ENCODE measurements around the gene SLC2A9. TPM values are rescaled to one million over a fixed set of nuclear protein-coding genes. Genes with fewer than 3 reads are reported as not detected.
"Not testable (repeated sequence)": the region's sequence is repeated elsewhere in the genome, so short reads cannot be mapped to it uniquely, and the experiment has no call there.

Gene SLC2A9
- total RNA-seq, 1 donor from 2014 or later, result 0.54 TPM

GRCh38 chr4:9903317-9903716 lies 118.0 kb downstream of the SLC2A9 start:
- H3K4me2 ChIP-seq (ENCODE audit: low read length), result no peak overlapping the region
- H3K27me3 Mint-ChIP-seq (ENCODE audit: low read depth, unreplicated experiment), result peaks cover 23% of the 10 kb centered on the region
- no peak for TF ChIP-seq CTCF (IDR thresholded peaks at IDR 0.05; ENCODE audit: insufficient read depth, low read depth, low read length)
- no peak for TF ChIP-seq EZH2 (IDR thresholded peaks at IDR 0.05; ENCODE audit: insufficient read depth, low read length)
- H3K4me3 ChIP-seq (ENCODE audit: insufficient read depth, low read depth, low read length), result no peak overlapping the region
- H3K27me3 ChIP-seq (ENCODE audit: insufficient read depth, low read length), result peaks cover 3% of the 10 kb centered on the region
- FAIRE-seq (no peak), DNase-seq (ENCODE audit: low read depth) (no peak)
- H4K20me1 ChIP-seq (ENCODE audit: insufficient read depth, low read length), result no peaks in the 10 kb centered on the region
- no peaks in the 10 kb centered on the region for H3K36me3 Mint-ChIP-seq (ENCODE audit: low read depth, unreplicated experiment)
- H3K9me3 ChIP-seq (ENCODE audit: insufficient read depth, low read depth, low read length), result peaks cover 2% of the 10 kb centered on the region
- H3K4me3 Mint-ChIP-seq (ENCODE audit: unreplicated experiment), result no peak overlapping the region
- H3K4me1 ChIP-seq (ENCODE audit: insufficient read depth, low read length), result no peaks in the 10 kb centered on the region
- no peaks in the 10 kb centered on the region for H3K36me3 ChIP-seq (ENCODE audit: insufficient read depth, low read length)
- peaks cover 7% of the 10 kb centered on the region for H3K4me1 Mint-ChIP-seq (ENCODE audit: low read depth, unreplicated experiment)
- no peak overlapping the region for H3K27ac ChIP-seq (ENCODE audit: low read depth, low read length)
- H3K9me3 Mint-ChIP-seq (ENCODE audit: unreplicated experiment), result no peaks in the 10 kb centered on the region
- no peak overlapping the region for H2AFZ ChIP-seq (ENCODE audit: low read depth, low read length)
- H3K79me2 ChIP-seq (ENCODE audit: insufficient read depth, low read length), result no peaks in the 10 kb centered on the region
- peak overlapping the region; percentile 22 for H3K27ac Mint-ChIP-seq (ENCODE audit: unreplicated experiment)
- H3K9ac ChIP-seq (ENCODE audit: low read length), result no peak overlapping the region

DNA sequence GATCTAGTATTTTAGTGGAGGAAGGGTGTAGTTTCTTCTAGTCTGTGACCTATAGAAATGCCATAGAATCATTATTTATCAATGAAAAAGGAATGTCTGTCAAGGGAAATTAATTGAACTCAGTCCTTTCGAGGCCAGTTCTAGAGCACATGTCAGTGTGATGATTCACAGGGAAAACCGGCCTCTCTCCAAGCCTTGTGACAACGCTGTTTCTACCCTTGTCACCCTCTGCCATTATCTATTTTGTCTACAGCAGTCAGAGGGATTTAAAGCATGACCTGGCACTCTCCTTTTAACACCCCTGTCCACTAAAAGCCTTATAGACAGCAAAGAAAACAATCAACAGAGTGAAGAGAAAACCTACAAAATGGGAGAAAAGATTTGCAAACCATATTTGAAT lies 120.0 kb downstream of the SLC2A9 start:
- Mint-ChIP-seq H3K36me3 (ENCODE audit: low read depth, unreplicated experiment) (no peaks in the 10 kb centered on the region), H3K27ac (ENCODE audit: unreplicated experiment) (peak overlapping the region; percentile 77), H3K4me1 (ENCODE audit: low read depth, unreplicated experiment) (peaks cover 7% of the 10 kb centered on the region), H3K27me3 (ENCODE audit: low read depth, unreplicated experiment) (peaks cover 9% of the 10 kb centered on the region), H3K9me3 (ENCODE audit: unreplicated experiment) (no peaks in the 10 kb centered on the region), H3K4me3 (ENCODE audit: unreplicated experiment) (no peak overlapping the region)
- Histone ChIP-seq H3K79me2 (ENCODE audit: insufficient read depth, low read length) (no peaks in the 10 kb centered on the region), H3K4me2 (ENCODE audit: low read length) (no peak overlapping the region), H3K9me3 (ENCODE audit: insufficient read depth, low read depth, low read length) (peaks cover 2% of the 10 kb centered on the region), H3K27me3 (ENCODE audit: insufficient read depth, low read length) (peaks cover 3% of the 10 kb centered on the region), H3K27ac (ENCODE audit: low read depth, low read length) (no peak overlapping the region), H3K4me3 (ENCODE audit: insufficient read depth, low read depth, low read length) (no peak overlapping the region), H4K20me1 (ENCODE audit: insufficient read depth, low read length) (no peaks in the 10 kb centered on the region), H2AFZ (ENCODE audit: low read depth, low read length) (no peak overlapping the region), H3K9ac (ENCODE audit: low read length) (no peak overlapping the region), H3K4me1 (ENCODE audit: insufficient read depth, low read length) (no peaks in the 10 kb centered on the region), H3K36me3 (ENCODE audit: insufficient read depth, low read length) (no peaks in the 10 kb centered on the region)
- no peak for TF ChIP-seq EZH2 (IDR thresholded peaks at IDR 0.05; ENCODE audit: insufficient read depth, low read length)
- no peak for TF ChIP-seq CTCF (IDR thresholded peaks at IDR 0.05; ENCODE audit: insufficient read depth, low read depth, low read length)
- DNase-seq (ENCODE audit: low read depth) (no peak), FAIRE-seq (no peak)

- H3K36me3 Mint-ChIP-seq (ENCODE audit: low read depth, unreplicated experiment); H3K27ac Mint-ChIP-seq (ENCODE audit: unreplicated experiment); H3K27me3 ChIP-seq (ENCODE audit: insufficient read depth, low read length); H3K4me2 ChIP-seq (ENCODE audit: low read length); H2AFZ ChIP-seq (ENCODE audit: low read depth, low read length); H3K4me3 Mint-ChIP-seq (ENCODE audit: unreplicated experiment); H3K9me3 Mint-ChIP-seq (ENCODE audit: unreplicated experiment); DNase-seq (ENCODE audit: low read depth); H3K4me1 Mint-ChIP-seq (ENCODE audit: low read depth, unreplicated experiment); H3K36me3 ChIP-seq (ENCODE audit: insufficient read depth, low read length); FAIRE-seq; H4K20me1 ChIP-seq (ENCODE audit: insufficient read depth, low read length); H3K27ac ChIP-seq (ENCODE audit: low read depth, low read length); H3K79me2 ChIP-seq (ENCODE audit: insufficient read depth, low read length); H3K4me3 ChIP-seq (ENCODE audit: insufficient read depth, low read depth, low read length); H3K9me3 ChIP-seq (ENCODE audit: insufficient read depth, low read depth, low read length); H3K9ac ChIP-seq (ENCODE audit: low read length); H3K4me1 ChIP-seq (ENCODE audit: insufficient read depth, low read length): not testable (repeated sequence)
- peaks cover 10% of the 10 kb centered on the region for H3K27me3 Mint-ChIP-seq (ENCODE audit: low read depth, unreplicated experiment)
Observed at GRCh38 chr4:9900633-9901032, 120.7 kb downstream of the SLC2A9 start.

Measured in astrocyte (in vitro differentiated cells and primary cell).